OCI-M1 (cell line): Measurements from ENCODE around the gene MBD2.
"Not testable (repeated sequence)": the region's sequence is repeated elsewhere in the genome, so short reads cannot be mapped to it uniquely, and the experiment has no call there.

ENCODE experiments used
- DNase-seq: peaks from one replicate; lab custom pipeline; 2025; lab: John Stamatoyannopoulos, UW

Gene MBD2

DNA sequence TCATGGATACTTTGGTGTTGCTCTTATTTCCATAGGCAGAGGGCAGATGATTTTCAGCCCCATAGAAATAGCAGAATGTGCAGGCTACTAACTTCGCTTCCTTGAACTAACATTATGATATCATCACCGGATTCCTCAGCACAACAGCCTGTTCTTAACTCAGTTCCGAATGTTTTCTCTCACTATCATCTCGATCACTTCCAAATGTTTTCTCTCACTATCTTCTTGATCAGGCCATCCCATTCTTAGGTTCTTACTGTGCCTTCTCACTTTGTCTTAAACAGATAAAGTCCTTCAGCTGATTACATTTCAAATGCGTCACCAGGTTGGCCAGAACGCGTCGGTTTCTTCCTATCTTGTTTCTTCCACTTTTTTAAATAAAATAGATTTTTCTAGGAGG lies 11.4 kb upstream of the MBD2 start:
- DNase-seq = no peak

DNA sequence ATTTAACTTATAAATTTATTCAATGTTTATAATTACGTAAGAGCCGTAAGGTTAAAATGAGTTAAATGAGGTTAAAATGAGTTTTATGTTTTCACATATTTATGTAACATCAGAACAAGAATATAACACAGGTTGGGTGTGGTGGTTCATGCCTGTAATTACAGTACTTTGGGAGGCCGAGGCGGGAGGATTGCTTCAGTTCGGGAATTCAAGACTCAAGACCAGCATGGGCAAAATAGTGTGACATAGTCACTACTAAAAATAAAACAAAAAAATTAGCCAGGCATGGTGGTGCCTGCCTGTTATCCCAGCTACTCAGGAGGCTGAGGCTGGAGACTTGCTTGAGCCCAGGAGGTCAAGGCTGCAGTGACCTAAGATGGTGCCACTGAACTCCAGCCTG lies 9.3 kb upstream of the MBD2 start:
- no peak for DNase-seq

GRCh38 chr18:54233228-54233625 lies 8.8 kb upstream of the MBD2 start:
- no peak for DNase-seq

- DNase-seq = no peak
Observed at GRCh38 chr18:54232485-54233227, 8.2 kb upstream of the MBD2 start.

GRCh38 chr18:54229421-54230059 lies 5.1 kb upstream of the MBD2 start:
- no peak for DNase-seq

GRCh38 chr18:54228364-54228763 lies 3.9 kb upstream of the MBD2 start:
- no peak for DNase-seq

- DNase-seq = peak; percentile 58
Observed at GRCh38 chr18:54223568-54224241, 764 bp downstream of the MBD2 start.

DNA sequence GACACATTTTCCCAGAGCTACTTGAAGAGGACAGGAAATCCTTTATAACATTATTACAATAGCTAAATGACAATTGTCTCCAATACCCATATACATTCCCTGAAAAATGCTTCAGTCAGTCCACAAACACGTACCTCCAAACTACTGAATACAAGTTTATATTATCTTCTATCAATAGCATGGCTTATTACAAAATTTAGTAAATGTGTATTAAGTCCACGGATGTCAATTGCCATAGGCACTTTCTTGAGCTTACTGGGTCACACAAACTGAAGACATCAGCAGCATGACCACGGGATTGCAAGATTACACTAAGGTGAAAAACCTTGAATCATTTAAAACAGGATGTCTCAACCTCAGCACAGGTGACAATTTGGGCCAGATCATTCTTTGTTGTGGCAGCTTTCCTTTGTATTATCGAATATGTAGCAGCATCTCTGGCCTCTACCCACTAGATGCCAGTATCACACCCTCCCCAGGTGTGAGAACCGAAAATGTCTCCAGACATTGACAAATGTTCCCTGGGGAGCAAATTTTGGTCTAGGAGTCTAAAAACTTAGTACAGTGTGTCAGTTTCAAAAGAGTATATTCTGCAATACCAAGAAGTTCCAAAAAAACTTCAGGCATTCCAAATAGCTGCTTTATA lies 1.4 kb downstream of the MBD2 start:
- DNase-seq = peak; percentile 38

- no peak for DNase-seq
Observed at GRCh38 chr18:54220406-54220805, 4.1 kb downstream of the MBD2 start.

GRCh38 chr18:54218803-54219202 lies 5.7 kb downstream of the MBD2 start:
- DNase-seq = not testable (repeated sequence)

GRCh38 chr18:54218299-54218698 lies 6.2 kb downstream of the MBD2 start:
- DNase-seq = no peak

DNA sequence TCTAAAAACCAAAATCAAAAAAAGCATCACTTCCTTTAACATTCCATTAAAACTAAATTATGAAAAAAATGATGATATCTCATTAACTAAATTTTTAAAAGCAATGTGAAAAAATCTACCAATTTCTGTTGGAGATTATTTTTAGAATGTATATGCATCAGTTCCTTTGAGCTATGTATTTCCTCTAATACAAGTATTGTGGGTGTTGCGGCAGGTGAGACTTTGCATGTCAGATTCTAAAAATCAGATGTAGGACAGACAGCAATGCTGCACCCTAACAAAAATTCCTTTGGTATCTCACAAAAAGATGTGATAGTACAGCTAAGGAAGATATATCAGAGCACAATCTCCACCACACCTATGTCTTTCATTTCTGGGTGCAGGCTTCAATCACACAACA lies 6.8 kb downstream of the MBD2 start:
- DNase-seq = no peak

GRCh38 chr18:54215069-54215468 lies 9.4 kb downstream of the MBD2 start:
- no peak for DNase-seq

DNA sequence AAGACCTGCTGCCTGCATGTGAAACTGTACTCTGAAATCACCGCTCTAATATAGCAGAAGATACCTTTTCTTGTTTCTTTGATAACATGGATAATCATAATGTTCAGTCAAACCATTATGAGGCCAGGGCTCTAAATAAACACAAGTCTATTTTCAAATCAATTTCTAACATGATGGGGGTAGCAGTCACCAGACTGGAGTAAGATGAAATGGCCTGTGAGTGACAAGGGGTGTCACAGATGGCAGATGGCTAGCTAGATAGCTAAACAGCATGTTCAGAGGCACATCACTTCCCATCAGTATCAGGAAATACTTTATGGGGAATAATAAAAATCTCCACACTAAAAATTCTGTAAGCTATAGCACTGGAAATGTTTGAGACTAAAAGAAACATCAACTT lies 14.0 kb downstream of the MBD2 start:
- DNase-seq = no peak

DNA sequence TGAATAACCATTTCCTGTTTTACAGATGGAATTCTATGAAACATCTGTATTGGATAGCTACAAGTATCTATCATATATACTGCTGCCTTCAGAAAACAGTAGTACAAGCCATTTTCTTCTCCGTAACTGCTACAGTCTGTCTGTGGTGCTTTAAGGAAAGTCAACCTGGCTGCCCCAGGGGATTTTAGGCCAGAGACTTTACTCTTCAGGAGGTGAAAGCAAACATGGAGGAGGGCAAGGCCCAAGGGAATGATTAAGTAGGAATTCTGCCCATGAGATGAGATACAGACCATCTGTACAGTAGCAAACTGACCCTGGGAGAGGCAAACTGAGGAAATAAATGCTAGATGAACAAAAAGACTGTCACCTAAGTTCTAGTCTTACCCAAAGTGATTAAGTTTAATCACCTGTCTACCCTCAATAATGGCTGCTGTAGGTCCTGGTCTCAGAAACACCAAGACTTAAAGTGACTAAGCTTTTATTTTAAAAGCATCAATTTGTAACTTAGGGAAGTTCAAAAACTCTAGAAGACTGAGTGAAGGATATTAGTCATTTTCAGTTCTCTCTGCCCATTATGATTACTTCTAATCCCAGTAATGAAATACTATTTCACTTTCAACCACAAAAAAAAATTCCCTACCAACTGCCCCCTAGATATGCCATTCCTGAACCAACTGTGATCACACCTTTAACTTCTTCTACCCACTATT lies 14.8 kb downstream of the MBD2 start:
- no peak for DNase-seq

DNA sequence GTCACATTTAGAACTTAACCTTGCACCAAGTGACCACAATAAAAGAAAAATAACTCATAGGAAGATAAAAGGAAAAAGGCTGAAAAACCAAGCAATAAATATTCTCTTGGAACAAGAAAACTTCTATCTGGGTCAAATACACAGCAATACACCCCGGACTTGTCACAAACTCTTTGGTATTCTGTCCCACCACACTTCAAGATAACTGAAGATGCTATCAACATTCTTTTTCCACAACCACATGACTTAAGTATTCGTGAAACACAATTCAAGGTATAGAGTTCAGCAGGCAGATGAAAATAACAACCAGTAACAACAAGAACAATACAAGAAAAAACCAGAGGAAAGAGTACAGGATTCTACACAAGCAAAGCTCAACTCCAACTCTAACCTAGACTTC lies 18.0 kb downstream of the MBD2 start:
- DNase-seq = peak; percentile 39

DNA sequence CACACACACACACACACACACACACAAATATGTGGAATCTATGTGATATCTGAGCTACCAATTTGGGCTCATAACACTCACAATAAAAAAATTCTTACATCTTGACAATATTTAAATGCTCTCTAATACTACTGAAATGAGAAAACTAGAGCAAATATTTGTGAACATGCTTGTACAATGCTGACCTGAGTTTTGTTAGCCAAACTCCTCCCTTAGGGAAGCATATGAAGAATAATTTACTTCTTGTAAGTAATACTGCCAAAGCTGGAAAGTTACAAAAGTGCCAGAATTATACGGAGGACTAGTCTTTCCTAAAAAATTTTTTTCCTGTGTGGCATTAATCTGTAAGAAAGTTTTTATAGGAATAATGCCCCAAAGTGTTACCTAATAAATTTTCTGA lies 18.5 kb downstream of the MBD2 start:
- no peak for DNase-seq

- DNase-seq = not testable (repeated sequence)
Observed at GRCh38 chr18:54205448-54205847, 19.0 kb downstream of the MBD2 start.

GRCh38 chr18:54204883-54205282 lies 19.6 kb downstream of the MBD2 start:
- no peak for DNase-seq

DNA sequence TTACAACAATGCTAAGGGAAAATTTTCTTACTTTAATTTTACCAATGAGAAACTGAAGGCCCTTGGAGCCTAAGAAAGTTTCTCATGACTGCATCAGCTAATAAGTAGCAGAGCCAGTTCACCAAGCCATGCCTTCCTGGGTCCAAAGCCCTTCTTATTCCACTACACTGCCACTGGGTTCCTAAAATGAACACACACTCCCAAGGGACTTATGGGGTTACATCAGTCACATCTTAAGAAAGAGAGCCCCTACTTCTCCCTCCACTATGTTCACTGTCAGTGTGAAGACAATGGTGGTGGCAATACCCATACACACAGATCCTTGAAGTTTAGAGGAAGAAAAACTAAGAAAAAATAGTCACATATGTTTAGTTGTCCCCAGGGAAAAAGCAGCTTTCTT lies 20.6 kb downstream of the MBD2 start:
- DNase-seq = no peak

DNA sequence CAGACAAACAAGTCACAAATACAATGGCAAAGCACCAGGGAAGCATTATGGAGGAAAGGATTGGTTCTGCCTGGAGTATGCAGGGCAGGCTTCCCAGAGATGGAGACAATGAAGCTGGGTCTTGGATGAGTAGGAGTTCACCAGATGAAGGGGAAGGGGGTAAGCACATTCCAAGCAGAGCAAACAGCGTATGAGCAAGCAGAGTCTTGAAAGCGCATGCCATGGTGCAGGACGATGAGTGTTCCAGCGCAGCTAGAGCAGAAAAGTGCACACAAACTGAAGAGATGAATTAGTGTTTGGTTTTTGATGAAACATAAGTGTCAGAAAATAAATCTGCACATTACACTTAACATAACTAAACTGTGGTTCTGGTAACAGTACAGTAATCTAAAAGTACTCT lies 21.6 kb downstream of the MBD2 start:
- DNase-seq = no peak

DNA sequence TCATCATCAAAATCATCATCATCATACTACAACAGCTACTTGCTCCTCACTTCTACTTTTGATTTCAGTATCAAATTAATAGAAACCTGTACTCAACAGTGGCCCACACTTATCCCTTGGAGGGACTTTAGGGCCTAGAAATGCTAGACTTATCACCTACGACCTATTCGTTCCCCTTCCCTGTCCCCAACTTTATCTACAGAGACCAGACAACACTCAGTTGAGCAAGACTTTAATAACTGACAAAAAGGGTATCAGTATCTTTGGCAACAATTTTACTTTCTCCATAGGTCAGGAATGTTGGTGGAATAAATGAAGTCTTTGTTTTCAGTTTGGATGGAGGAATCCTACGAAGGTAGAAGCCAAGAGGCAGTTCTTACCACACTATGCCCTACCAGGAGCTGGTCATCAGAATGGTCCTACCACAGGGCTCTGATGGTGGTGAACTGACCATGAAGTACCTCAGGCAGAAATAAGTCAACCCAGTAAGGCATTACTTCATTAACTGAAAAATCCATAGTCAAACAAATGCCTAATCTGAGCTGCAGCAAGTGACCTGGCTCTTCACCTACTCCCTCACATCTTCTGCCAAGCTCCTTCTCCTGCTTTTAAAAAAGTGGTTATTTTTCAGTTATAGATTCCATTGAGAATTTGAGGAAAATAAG lies 26.6 kb downstream of the MBD2 start:
- DNase-seq = peak; percentile 50
